Brain microvascular endothelial cell (primary cell): Measurements from ENCODE around the gene CHST10.
"Not testable (repeated sequence)": the region's sequence is repeated elsewhere in the genome, so short reads cannot be mapped to it uniquely, and the experiment has no call there.

Source experiments
- DNase-seq: peaks from one replicate; pipeline ENCODE4 v3.0.0-alpha.2; 2020
- H3K27ac ChIP-seq: fragments of 250-450 bp; sonication (Bioruptor Pico); 2 replicates; pipeline ENCODE4 v1.5.1; 2020; ENCODE audit warnings: mild to moderate bottlenecking, moderate library complexity
- H3K27me3 ChIP-seq: fragments of 250-450 bp; sonication (Bioruptor Pico); replicated peaks from 2 replicates; pipeline ENCODE4 v1.5.1; 2020; ENCODE audit warnings: mild to moderate bottlenecking
- H3K36me3 ChIP-seq: fragments of 250-450 bp; sonication (Bioruptor Pico); replicated peaks from 2 replicates; pipeline ENCODE4 v1.5.1; 2020; ENCODE audit warnings: mild to moderate bottlenecking
- H3K4me3 ChIP-seq: 2 replicates; pipeline ENCODE4 v1.5.1; 2011; ENCODE audit warnings: low read depth, mild to moderate bottlenecking, control low read depth, low read length, moderate library complexity
- in situ Hi-C: cut with HindIII; loops from 2 replicates; pipeline ENCODE4 v1.10.0; 2017; ENCODE audit warnings: low sequenced_read_pairs, low pct_ligation_motif_present
- TF ChIP-seq, protein P1 (sequence below): IDR thresholded peaks from 2 replicates; pipeline ENCODE4 v1.5.1; 2011; ENCODE audit warnings: low read depth, mild to moderate bottlenecking, moderate library complexity, low read length, control low read depth, inconsistent platforms; ENCODE audit errors: missing control alignments

CHST10 gene

DNA sequence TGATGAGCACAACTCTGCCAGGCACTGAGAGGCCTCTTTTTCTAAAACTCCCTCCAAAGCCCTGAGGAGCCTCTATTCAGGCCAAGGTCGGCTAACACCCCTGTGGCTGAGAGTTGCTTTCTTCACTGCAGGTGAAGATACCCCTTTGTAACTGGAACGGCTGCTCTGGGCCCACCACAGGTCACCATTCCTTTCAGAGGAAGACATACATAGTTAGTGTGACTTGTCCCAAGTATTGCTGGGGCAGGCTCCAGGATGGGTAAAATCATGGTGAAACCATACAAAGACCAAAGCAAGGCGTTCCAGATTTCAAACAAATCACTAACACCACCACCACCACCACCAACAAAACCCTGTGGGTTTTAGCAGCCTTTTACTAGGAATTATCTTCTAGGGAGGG is 36.8 kb downstream of the CHST10 start:
- Histone ChIP-seq H3K27ac (no peak overlapping the region), H3K27me3 (no peaks in the 10 kb centered on the region), H3K36me3 (no peaks in the 10 kb centered on the region), H3K4me3 (no peak overlapping the region)
- in situ Hi-C loops = loop anchor here (25.0 kb wide), 1 partner anchor 118 kb away; no protein-coding TSS in a partner anchor
- DNase-seq = no peak
- TF ChIP-seq, protein P1, sequence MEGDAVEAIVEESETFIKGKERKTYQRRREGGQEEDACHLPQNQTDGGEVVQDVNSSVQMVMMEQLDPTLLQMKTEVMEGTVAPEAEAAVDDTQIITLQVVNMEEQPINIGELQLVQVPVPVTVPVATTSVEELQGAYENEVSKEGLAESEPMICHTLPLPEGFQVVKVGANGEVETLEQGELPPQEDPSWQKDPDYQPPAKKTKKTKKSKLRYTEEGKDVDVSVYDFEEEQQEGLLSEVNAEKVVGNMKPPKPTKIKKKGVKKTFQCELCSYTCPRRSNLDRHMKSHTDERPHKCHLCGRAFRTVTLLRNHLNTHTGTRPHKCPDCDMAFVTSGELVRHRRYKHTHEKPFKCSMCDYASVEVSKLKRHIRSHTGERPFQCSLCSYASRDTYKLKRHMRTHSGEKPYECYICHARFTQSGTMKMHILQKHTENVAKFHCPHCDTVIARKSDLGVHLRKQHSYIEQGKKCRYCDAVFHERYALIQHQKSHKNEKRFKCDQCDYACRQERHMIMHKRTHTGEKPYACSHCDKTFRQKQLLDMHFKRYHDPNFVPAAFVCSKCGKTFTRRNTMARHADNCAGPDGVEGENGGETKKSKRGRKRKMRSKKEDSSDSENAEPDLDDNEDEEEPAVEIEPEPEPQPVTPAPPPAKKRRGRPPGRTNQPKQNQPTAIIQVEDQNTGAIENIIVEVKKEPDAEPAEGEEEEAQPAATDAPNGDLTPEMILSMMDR = no peak

DNA sequence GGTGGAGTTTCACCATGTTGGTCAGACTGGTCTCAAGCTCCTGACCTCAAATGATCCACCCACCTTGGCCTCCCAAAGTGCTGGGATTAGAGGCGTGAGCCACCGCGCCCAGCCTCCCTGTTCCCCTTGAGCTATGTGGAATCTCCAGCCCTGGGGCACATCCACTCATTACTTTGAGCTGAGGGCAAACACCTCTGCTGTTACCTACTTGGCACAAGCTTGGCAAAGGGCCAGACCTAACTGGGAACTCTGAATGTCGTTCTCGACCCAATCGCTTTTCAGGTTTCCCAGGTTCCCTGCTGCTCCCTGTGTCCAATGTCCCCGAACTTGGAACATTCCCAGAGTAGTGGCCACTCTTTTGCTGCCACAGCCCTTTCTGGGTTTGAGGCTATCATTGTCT is 40.6 kb downstream of the CHST10 start:
- H3K27ac ChIP-seq = no peak overlapping the region
- H3K4me3 ChIP-seq = no peak overlapping the region
- H3K27me3 ChIP-seq = peaks cover 7% of the 10 kb centered on the region
- in situ Hi-C loops = loop anchor here (25.0 kb wide), 1 partner anchor 115 kb away; no protein-coding TSS in a partner anchor
- no peaks in the 10 kb centered on the region for H3K36me3 ChIP-seq
- no peak for DNase-seq
- TF ChIP-seq, protein P1 = no peak

DNA sequence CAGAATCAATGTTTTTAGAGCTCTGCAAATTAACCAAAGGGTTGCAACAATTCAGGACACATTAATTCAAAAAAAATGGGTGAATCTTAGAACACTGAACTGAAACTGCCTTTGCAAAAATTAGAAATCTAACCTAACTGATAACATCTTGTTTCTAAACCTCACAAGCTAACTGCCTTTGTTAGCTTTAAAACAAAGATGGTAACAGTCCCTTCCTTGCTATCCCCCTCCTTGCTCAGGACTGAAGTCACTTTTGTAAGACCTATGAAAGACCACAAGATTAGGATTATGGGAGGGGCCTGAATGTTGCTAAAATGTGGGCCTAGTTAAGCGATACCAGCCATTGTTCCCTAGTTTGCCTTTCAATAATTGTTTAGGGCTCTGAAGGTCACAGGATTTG is 50.3 kb downstream of the CHST10 start:
- TF ChIP-seq, protein P1 = no peak
- Histone ChIP-seq H3K4me3 (no peak overlapping the region), H3K36me3 (no peaks in the 10 kb centered on the region), H3K27me3 (no peaks in the 10 kb centered on the region), H3K27ac (no peak overlapping the region)
- in situ Hi-C loops = no loop called here
- no peak for DNase-seq

DNA sequence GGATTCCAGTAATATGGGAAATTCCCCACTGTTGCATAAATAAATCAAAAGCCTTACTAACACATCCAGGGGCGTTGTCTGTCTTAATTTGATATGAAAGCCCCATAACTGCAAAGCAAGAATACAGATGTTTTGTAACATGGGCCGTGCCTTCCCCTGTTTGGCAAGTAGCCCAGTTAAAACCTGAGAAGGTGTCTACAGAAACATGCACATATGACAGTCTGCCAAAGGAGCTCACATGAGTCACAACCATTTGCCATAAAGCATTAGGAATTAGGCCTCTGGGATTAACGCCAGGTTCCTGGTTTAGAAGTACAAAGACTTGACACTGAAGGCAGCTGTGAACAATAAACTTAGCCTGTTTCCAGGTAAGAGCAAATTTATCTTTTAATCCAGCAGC is 52.0 kb downstream of the CHST10 start:
- TF ChIP-seq, protein P1 = no peak
- in situ Hi-C loops = no loop called here

DNA sequence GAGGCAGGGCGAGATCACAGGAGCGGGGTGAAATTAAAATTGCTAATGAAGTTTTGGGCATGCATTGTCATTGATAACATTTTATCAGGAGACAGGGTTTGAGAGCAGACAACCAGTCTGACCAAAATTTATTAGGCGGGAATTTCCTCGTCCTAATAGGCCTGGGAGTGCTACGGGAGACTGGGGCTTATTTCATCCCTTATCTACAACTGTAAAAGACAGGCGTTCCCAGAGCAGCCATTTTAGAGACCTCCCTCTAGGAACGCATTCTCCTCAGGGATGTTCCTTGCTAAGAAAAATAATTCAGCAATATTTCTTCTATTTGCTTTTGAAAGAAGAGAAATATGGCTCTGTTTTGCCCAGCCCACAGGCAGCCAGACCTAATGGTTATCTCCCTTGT is 55.2 kb downstream of the CHST10 start:
- DNase-seq, in situ Hi-C loops, H3K4me3 ChIP-seq, H3K27ac ChIP-seq, H3K36me3 ChIP-seq, H3K27me3 ChIP-seq: not testable (repeated sequence)

More for the DNA sequence above, 52.0 kb downstream of the CHST10 start:
- H3K4me3 ChIP-seq = no peak overlapping the region
- no peaks in the 10 kb centered on the region for H3K36me3 ChIP-seq
- no peak overlapping the region for H3K27ac ChIP-seq
- DNase-seq = peak; percentile 48
- H3K27me3 ChIP-seq = no peaks in the 10 kb centered on the region

DNA sequence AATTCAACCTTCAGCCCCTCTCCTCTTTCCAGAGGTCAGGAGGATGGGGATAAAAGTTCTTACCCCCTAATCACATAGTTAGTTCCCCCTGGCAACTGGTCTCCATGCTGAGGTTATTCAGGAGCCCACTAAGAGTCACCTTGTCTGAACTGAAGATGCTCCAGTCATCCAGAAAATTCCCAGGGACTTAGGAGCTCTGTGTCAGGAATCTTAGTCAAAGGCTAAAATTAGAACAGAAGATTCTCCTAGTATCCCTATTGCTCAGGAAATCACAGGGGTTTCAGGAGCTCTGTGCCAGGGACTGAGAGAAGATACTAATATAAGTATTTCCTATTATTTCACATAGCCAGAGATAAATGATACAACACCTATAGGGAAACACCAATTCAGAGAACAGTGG is 57.9 kb downstream of the CHST10 start:
- H3K4me3 ChIP-seq = no peak overlapping the region
- in situ Hi-C loops = no loop called here
- no peak overlapping the region for H3K27ac ChIP-seq
- TF ChIP-seq, protein P1 = no peak
- H3K36me3 ChIP-seq = no peaks in the 10 kb centered on the region
- no peaks in the 10 kb centered on the region for H3K27me3 ChIP-seq
- no peak for DNase-seq
